Measurements from ENCODE around the gene OR10A4.
A peak's percentile ranks its signal among the peaks of the same experiment; 100 is the strongest.
"Not testable (repeated sequence)": the region's sequence is repeated elsewhere in the genome, so short reads cannot be mapped to it uniquely, and the experiment has no call there.

The OR10A4 gene

DNA sequence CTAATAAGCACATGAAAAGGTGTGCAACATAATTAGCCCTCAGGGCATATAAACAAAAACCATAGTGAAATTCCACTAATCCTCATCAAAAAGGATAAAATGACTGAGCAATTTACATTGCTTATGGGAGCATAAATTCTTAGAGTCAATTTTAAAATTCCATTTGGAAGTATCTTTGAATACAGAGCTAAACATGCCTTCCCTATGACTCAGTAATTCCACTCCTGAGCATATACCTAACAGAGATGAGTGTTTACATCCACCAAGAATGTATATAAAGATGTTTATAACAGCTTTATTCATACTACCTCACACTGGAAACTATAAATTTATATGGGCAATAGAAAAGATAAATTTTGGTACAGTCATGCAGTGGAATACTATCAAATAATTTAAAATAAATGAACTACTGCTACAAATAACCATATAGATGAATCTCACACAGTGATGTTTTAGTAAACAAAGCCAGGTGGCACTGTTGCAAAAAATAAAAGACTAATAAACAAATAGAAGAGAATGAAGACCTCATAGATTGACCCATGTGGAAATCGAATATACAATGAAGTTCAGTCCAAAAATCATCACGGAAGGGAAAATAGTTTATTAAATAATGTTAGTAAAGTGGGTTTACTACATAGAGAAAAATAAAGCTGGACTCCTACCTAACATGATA is 24.0 kb downstream of the OR10A4 start:
- no peak for DNase-seq

GRCh38 chr11:6904804-6905203 is 28.4 kb downstream of the OR10A4 start:
- DNase-seq = not testable (repeated sequence)

DNA sequence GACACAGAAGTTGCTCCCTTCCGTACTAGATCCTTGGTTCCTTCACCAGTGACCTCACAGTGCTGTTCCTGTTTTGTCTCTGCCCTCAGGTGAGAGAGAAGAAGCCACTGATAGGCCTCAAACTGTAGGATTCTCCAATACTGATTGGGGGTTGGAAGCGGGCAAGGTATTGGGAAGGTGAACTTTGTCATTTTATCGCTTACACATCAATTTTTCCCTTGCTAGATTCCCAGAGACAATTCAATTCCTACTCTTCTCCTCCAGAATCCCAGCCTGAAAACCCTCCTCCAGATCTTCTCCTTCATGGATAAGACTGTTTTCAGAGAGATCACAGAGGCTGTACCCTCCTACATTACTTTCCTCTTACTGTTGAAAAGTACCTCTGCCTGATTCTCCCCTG is 35.0 kb downstream of the OR10A4 start:
- DNase-seq = no peak

- no peak for DNase-seq
These were observed 35.5 kb downstream of the OR10A4 start for GRCh38 chr11:6911948-6912347.

GRCh38 chr11:6919698-6920097 is 43.3 kb downstream of the OR10A4 start:
- DNase-seq = no peak

DNA sequence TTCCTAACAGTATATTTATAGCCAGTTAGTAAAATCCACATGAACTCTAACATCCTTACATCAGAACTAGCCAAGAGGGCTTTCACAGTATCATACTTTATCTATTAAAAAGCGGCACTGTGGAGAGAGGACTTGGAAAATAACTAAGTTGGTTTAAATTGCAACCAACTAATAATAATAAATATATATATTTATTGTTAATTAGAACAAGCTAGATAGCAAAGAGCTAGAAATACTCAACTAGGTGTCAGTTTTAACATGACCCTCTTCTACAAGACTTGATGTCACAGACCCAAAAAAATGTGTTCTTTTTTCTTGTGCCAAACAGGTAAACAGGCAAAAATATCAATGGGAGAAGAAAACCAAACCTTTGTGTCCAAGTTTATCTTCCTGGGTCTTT is 44.3 kb downstream of the OR10A4 start, which contains the start of gene OR2D3:
TSS of gene OR2D3 (plus strand) at position 301 of the 400 bp plus-strand sequence. CDS start at position 301, 0 bp downstream.
- DNase-seq = no peak

DNA sequence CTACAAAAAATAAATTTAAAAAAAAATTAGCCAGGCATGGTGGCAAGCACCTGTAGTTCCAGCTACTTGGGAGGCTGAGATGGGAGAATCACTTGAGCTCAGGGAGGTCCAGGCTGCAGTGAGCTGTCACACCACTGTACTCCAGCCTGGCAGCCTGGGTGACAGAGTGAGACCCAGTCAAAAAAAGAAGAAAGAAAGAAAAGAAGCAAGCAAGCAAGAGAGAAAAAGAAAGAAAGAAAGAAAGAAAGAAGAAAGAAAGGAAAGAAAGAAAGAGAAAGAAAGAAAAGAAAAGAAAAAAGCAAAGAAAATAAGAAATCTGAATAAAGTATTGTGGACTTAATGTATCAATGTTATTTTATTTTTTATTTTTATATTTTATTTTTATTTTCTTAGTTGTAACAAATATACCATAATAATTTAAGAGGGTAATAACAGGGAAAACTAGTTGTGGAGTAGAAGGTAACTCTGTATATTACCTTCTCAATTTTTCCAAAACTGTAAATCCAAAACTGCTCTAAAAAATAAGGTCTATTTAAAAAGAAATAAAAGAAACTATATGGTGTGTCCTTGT is 48.7 kb downstream of the OR10A4 start:
- DNase-seq = no peak

GRCh38 chr11:6925636-6926207 is 49.3 kb downstream of the OR10A4 start:
- no peak for DNase-seq

DNA sequence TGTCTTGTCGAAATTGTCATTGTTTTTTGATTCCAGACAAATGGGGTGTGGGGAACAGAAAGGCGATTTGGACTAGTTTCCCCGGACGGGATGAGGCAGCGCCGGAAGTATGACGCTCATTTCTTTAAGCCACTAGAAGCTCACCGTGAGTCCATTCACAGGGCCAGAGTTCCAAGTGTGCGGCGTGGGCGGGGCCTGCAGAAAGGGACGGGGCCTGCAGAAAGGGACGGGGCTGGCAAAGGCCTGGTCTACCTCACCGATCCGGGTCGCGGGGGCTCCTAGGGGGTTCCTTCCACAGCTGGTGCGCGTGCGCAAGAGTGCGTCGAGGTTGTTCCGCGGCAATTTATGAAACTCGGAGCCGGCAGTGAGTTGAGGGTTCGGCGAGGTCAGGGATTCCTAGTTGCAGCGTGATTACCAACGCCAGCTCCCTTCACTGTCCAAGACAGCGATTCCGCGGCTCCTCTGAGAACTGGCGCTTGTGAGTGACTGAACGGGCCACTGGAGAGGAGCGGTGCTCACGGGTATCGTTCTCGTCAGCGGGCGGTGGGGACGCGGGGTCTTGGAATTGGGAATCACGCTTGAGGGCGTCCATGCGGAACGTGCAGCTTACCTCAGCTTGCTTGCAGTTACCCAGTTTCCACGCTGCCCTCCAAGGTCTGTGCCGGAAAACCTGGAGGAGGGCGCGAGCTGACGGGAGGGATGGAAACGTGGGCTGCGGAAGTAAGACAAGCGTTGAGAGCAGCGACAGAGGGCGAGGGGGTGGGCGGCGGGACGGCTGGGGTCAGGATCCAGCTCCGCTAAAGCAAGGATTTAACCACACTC is 50.0 kb downstream of the OR10A4 start, which contains the start of gene ZNF215:
TSS of gene ZNF215 (plus strand) at position 219 of the 822 bp plus-strand sequence. CDS start 5,847 bp downstream, outside the sequence.
- DNase-seq = peak; percentile 5

DNA sequence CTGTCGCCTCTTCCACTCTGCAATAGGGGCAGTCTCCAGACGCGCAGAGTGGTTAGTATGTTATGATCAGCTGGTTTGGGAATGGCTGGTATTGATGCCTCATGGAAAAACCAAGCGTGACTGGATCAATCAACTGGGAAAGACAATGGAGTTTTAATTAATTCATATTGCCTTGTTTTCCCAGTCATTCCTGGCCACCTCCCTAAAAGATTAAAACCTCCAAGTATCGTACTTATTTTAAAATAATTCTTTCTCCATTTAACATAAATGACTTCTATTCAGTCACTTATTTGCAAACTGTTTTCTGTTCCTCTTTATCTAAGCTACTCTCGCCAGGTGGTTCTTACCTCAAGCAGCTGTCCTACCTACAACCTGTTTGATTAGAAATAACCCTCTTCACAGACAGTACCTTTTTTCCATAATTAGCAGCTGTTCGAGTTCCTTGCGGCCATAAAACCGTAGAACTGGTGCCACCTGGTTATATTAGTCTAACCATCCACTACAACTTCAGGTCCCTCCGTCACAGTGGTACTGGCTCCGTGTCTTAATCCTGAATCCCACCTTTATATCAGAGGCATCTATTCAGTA is 50.7 kb downstream of the OR10A4 start:
- DNase-seq = peak; percentile 9
